ENCODE measurements around the gene KNDC1.

Gene KNDC1

GRCh38 chr10:133258818-133259601 lies 99.0 kb downstream of the KNDC1 start:
- CTCF ChIA-PET, result interaction anchor here (0.7 to 3.3 kb wide), 3 partner anchors 13 to 71 kb away, joined by 3 to 10 read pairs (median 3); no protein-coding TSS in a partner anchor
- peak; percentile 93 for DNase-seq (ENCODE audit: low read depth, low spot score)
- POLR2A ChIA-PET, result interaction anchor here (1.6 kb wide), 1 partner anchor 34 kb away, joined by 4 read pairs; no protein-coding TSS in a partner anchor
- no peak overlapping the region for H3K4me3 ChIP-seq (ENCODE audit: low read depth, low read length)
- no peak for TF ChIP-seq CTCF (IDR thresholded peaks at IDR 0.05; ENCODE audit: insufficient read depth, low read length, missing control alignments)

GRCh38 chr10:133259602-133259989 lies 99.6 kb downstream of the KNDC1 start:
- DNase-seq (ENCODE audit: low read depth, low spot score), result no peak
- ChIA-PET CTCF (interaction anchor here (3.3 kb wide), 1 partner anchor 70 kb away, joined by 10 read pairs; no protein-coding TSS in a partner anchor), POLR2A (interaction anchor here (1.6 kb wide), 1 partner anchor 34 kb away, joined by 4 read pairs; no protein-coding TSS in a partner anchor)
- no peak overlapping the region for H3K4me3 ChIP-seq (ENCODE audit: low read depth, low read length)
- no peak for TF ChIP-seq CTCF (IDR thresholded peaks at IDR 0.05; ENCODE audit: insufficient read depth, low read length, missing control alignments)

GRCh38 chr10:133260895-133261725 lies 101.1 kb downstream of the KNDC1 start:
- no peak for TF ChIP-seq CTCF (IDR thresholded peaks at IDR 0.05; ENCODE audit: insufficient read depth, low read length, missing control alignments)
- ChIA-PET CTCF (no interaction called here), POLR2A (no interaction called here)
- H3K4me3 ChIP-seq (ENCODE audit: low read depth, low read length), result peak overlapping the region; percentile 58
- DNase-seq (ENCODE audit: low read depth, low spot score), result no peak

GRCh38 chr10:133261726-133262325 lies 101.8 kb downstream of the KNDC1 start:
- POLR2A ChIA-PET, result no interaction called here
- peak overlapping the region; percentile 58 for H3K4me3 ChIP-seq (ENCODE audit: low read depth, low read length)
- CTCF ChIA-PET, result no interaction called here
- DNase-seq (ENCODE audit: low read depth, low spot score), result no peak
- no peak for TF ChIP-seq CTCF (IDR thresholded peaks at IDR 0.05; ENCODE audit: insufficient read depth, low read length, missing control alignments)

GRCh38 chr10:133262696-133263095 lies 102.7 kb downstream of the KNDC1 start:
- TF ChIP-seq CTCF (IDR thresholded peaks at IDR 0.05; ENCODE audit: insufficient read depth, low read length, missing control alignments), result no peak
- CTCF ChIA-PET, result interaction anchor here (1.3 to 1.7 kb wide), 2 partner anchors 12 to 45 kb away, joined by 3 to 7 read pairs; no protein-coding TSS in a partner anchor
- no peak for DNase-seq (ENCODE audit: low read depth, low spot score)
- POLR2A ChIA-PET, result no interaction called here
- H3K4me3 ChIP-seq (ENCODE audit: low read depth, low read length), result no peak overlapping the region
